Measurements from ENCODE around the gene SPAG9. TPM values are rescaled to one million over a fixed set of nuclear protein-coding genes. Genes with fewer than 3 reads are reported as not detected.
"Not testable (repeated sequence)": the region's sequence is repeated elsewhere in the genome, so short reads cannot be mapped to it uniquely, and the experiment has no call there.

The SPAG9 gene
- total RNA-seq, 2 experiments from 2014 or later = 58.0 to 58.7 TPM

- H3K9me3 Mint-ChIP-seq = no peaks in the 10 kb centered on the region
- no peak for DNase-seq
- intact Hi-C loops (cut with micrococcal nuclease) = no loop called here
- H3K36me3 Mint-ChIP-seq = no peaks in the 10 kb centered on the region
- peaks cover 15% of the 10 kb centered on the region for H3K4me1 Mint-ChIP-seq (ENCODE audit: low read depth)
- no peaks in the 10 kb centered on the region for H3K27me3 Mint-ChIP-seq
- H3K27ac Mint-ChIP-seq = no peak overlapping the region
- no peak overlapping the region for H3K4me3 Mint-ChIP-seq
- ChIA-PET POLR2A (no interaction called here), CTCF (no interaction called here)
Observed at GRCh38 chr17:51107778-51108177, 12.9 kb downstream of the SPAG9 start.

GRCh38 chr17:51103451-51103850, 17.2 kb downstream of the SPAG9 start:
- no peak for DNase-seq
- peaks cover 11% of the 10 kb centered on the region for H3K4me1 Mint-ChIP-seq (ENCODE audit: low read depth)
- POLR2A ChIA-PET = interaction anchor here (1.3 kb wide), 1 partner anchor 50 kb away, joined by 3 read pairs; the partner anchor contains the start of gene NME1
- intact Hi-C loops (cut with micrococcal nuclease) = no loop called here
- no peaks in the 10 kb centered on the region for H3K36me3 Mint-ChIP-seq
- H3K9me3 Mint-ChIP-seq = no peaks in the 10 kb centered on the region
- no peak overlapping the region for H3K4me3 Mint-ChIP-seq
- no peaks in the 10 kb centered on the region for H3K27me3 Mint-ChIP-seq
- CTCF ChIA-PET = interaction anchor here (0.6 kb wide), 1 partner anchor 285 kb away, joined by 3 read pairs; no protein-coding TSS in a partner anchor
- no peak overlapping the region for H3K27ac Mint-ChIP-seq

GRCh38 chr17:51103050-51103449, 17.6 kb downstream of the SPAG9 start:
- intact Hi-C loops (cut with micrococcal nuclease) = no loop called here
- Mint-ChIP-seq H3K4me1 (ENCODE audit: low read depth) (peaks cover 13% of the 10 kb centered on the region), H3K36me3 (no peaks in the 10 kb centered on the region), H3K27me3 (no peaks in the 10 kb centered on the region), H3K4me3 (no peak overlapping the region), H3K9me3 (no peaks in the 10 kb centered on the region), H3K27ac (no peak overlapping the region)
- ChIA-PET CTCF (no interaction called here), POLR2A (interaction anchor here (0.6 to 1.3 kb wide), 2 partner anchors 50 to 106 kb away, joined by 3 read pairs; partner anchors contain the start of gene NME1)
- no peak for DNase-seq

- H3K27ac Mint-ChIP-seq = no peak overlapping the region
- CTCF ChIA-PET = no interaction called here
- POLR2A ChIA-PET = no interaction called here
- H3K4me3 Mint-ChIP-seq = no peak overlapping the region
- H3K4me1 Mint-ChIP-seq (ENCODE audit: low read depth) = peaks cover 32% of the 10 kb centered on the region
- H3K27me3 Mint-ChIP-seq = no peaks in the 10 kb centered on the region
- intact Hi-C loops (cut with micrococcal nuclease) = no loop called here
- peaks cover 2% of the 10 kb centered on the region for H3K36me3 Mint-ChIP-seq
- DNase-seq = no peak
- H3K9me3 Mint-ChIP-seq = no peaks in the 10 kb centered on the region
Observed at GRCh38 chr17:51097708-51098446, 22.8 kb downstream of the SPAG9 start.

GRCh38 chr17:51091635-51092034, 29.0 kb downstream of the SPAG9 start:
- Mint-ChIP-seq H3K4me3 (no peak overlapping the region), H3K4me1 (ENCODE audit: low read depth) (peaks cover 26% of the 10 kb centered on the region), H3K27me3 (no peaks in the 10 kb centered on the region), H3K27ac (no peak overlapping the region), H3K9me3 (no peaks in the 10 kb centered on the region), H3K36me3 (no peaks in the 10 kb centered on the region)
- no peak for DNase-seq
- POLR2A ChIA-PET = interaction anchor here (0.6 kb wide), 1 partner anchor 18 kb away, joined by 4 read pairs; no protein-coding TSS in a partner anchor
- CTCF ChIA-PET = interaction anchor here (1.2 kb wide), 1 partner anchor 62 kb away, joined by 4 read pairs; the partner anchor contains the start of gene NME1
- intact Hi-C loops (cut with micrococcal nuclease) = no loop called here

GRCh38 chr17:51088868-51089267, 31.8 kb downstream of the SPAG9 start:
- intact Hi-C loops (cut with micrococcal nuclease); CTCF ChIA-PET; H3K9me3 Mint-ChIP-seq: not testable (repeated sequence)

GRCh38 chr17:51088287-51088686, 32.4 kb downstream of the SPAG9 start:
- ChIA-PET CTCF (no interaction called here), POLR2A (no interaction called here)
- Mint-ChIP-seq H3K27me3 (no peaks in the 10 kb centered on the region), H3K36me3 (no peaks in the 10 kb centered on the region), H3K4me3 (no peak overlapping the region), H3K4me1 (ENCODE audit: low read depth) (peaks cover 24% of the 10 kb centered on the region), H3K9me3 (no peaks in the 10 kb centered on the region), H3K27ac (no peak overlapping the region)
- intact Hi-C loops (cut with micrococcal nuclease) = no loop called here
- DNase-seq = no peak

More at GRCh38 chr17:51088868-51089267, 31.8 kb downstream of the SPAG9 start:
- H3K4me1 Mint-ChIP-seq (ENCODE audit: low read depth) = peaks cover 26% of the 10 kb centered on the region
- H3K27me3 Mint-ChIP-seq, DNase-seq, H3K4me3 Mint-ChIP-seq, H3K36me3 Mint-ChIP-seq, H3K27ac Mint-ChIP-seq, POLR2A ChIA-PET: not testable (repeated sequence)

GRCh38 chr17:51087072-51087757, 33.5 kb downstream of the SPAG9 start:
- Mint-ChIP-seq H3K27ac (no peak overlapping the region), H3K4me1 (ENCODE audit: low read depth) (peaks cover 24% of the 10 kb centered on the region), H3K4me3 (no peak overlapping the region), H3K9me3 (no peaks in the 10 kb centered on the region), H3K27me3 (no peaks in the 10 kb centered on the region), H3K36me3 (no peaks in the 10 kb centered on the region)
- intact Hi-C loops (cut with micrococcal nuclease) = loop anchor here (2.0 kb wide), 1 partner anchor 66 kb away; the partner anchor contains the start of gene NME1
- CTCF ChIA-PET = interaction anchor here (1.1 to 1.4 kb wide), 3 partner anchors 30 to 87 kb away, joined by 3 read pairs; partner anchors contain the start of gene NME1
- no peak for DNase-seq
- POLR2A ChIA-PET = interaction anchor here (2.0 kb wide), 1 partner anchor 33 kb away, joined by 6 read pairs; the partner anchor contains the start of gene SPAG9

- ChIA-PET POLR2A (interaction anchor here (1.1 to 2.0 kb wide), 2 partner anchors 35 to 219 kb away, joined by 5 to 6 read pairs; partner anchors contain the start of gene SPAG9), CTCF (interaction anchor here (1.0 to 1.3 kb wide), 2 partner anchors 35 to 68 kb away, joined by 3 to 9 read pairs; partner anchors contain the start of genes NME1 and SPAG9)
- H3K36me3 Mint-ChIP-seq = no peaks in the 10 kb centered on the region
- DNase-seq = no peak
- peak overlapping the region; percentile 51 for H3K27ac Mint-ChIP-seq
- peaks cover 27% of the 10 kb centered on the region for H3K4me1 Mint-ChIP-seq (ENCODE audit: low read depth)
- intact Hi-C loops (cut with micrococcal nuclease) = loop anchor here (2.0 kb wide), 1 partner anchor 34 kb away; no protein-coding TSS in a partner anchor
- H3K4me3 Mint-ChIP-seq = no peak overlapping the region
- H3K9me3 Mint-ChIP-seq = no peaks in the 10 kb centered on the region
- no peaks in the 10 kb centered on the region for H3K27me3 Mint-ChIP-seq
Observed at GRCh38 chr17:51085150-51085805, 35.4 kb downstream of the SPAG9 start.

GRCh38 chr17:51083981-51084380, 36.7 kb downstream of the SPAG9 start:
- ChIA-PET POLR2A (no interaction called here), CTCF (no interaction called here)
- H3K4me3 Mint-ChIP-seq = no peak overlapping the region
- DNase-seq = no peak
- intact Hi-C loops (cut with micrococcal nuclease) = loop anchor here (2.0 kb wide), 1 partner anchor 35 kb away; no protein-coding TSS in a partner anchor
- H3K27ac Mint-ChIP-seq = no peak overlapping the region
- peaks cover 27% of the 10 kb centered on the region for H3K4me1 Mint-ChIP-seq (ENCODE audit: low read depth)
- no peaks in the 10 kb centered on the region for H3K9me3 Mint-ChIP-seq
- H3K36me3 Mint-ChIP-seq = peaks cover 4% of the 10 kb centered on the region
- no peaks in the 10 kb centered on the region for H3K27me3 Mint-ChIP-seq

GRCh38 chr17:51083364-51083763, 37.3 kb downstream of the SPAG9 start:
- intact Hi-C loops (cut with micrococcal nuclease); CTCF ChIA-PET; H3K36me3 Mint-ChIP-seq; H3K9me3 Mint-ChIP-seq; DNase-seq; H3K27me3 Mint-ChIP-seq; POLR2A ChIA-PET; H3K27ac Mint-ChIP-seq; H3K4me3 Mint-ChIP-seq: not testable (repeated sequence)
- H3K4me1 Mint-ChIP-seq (ENCODE audit: low read depth) = peaks cover 27% of the 10 kb centered on the region

- H3K4me1 Mint-ChIP-seq (ENCODE audit: low read depth) = peaks cover 6% of the 10 kb centered on the region
- intact Hi-C loops (cut with micrococcal nuclease) = no loop called here
- H3K27ac Mint-ChIP-seq = no peak overlapping the region
- H3K4me3 Mint-ChIP-seq = no peak overlapping the region
- no peak for DNase-seq
- no peaks in the 10 kb centered on the region for H3K27me3 Mint-ChIP-seq
- POLR2A ChIA-PET = no interaction called here
- H3K36me3 Mint-ChIP-seq = peaks cover 15% of the 10 kb centered on the region
- no peaks in the 10 kb centered on the region for H3K9me3 Mint-ChIP-seq
- CTCF ChIA-PET = interaction anchor here (1.1 kb wide), 1 partner anchor 77 kb away, joined by 3 read pairs; no protein-coding TSS in a partner anchor
Observed at GRCh38 chr17:51079049-51079448, 41.6 kb downstream of the SPAG9 start.
